HEK293 (cell line): Measurements from ENCODE around the gene SYNPO.
A peak's percentile ranks its signal among the peaks of the same experiment; 100 is the strongest.

Source experiments
- GFI1B ChIP-seq: fragments of 450-650 bp; formaldehyde crosslinking; IDR thresholded peaks from 2 replicates; pipeline ENCODE4 v1.5.1; 2016; ENCODE audit warnings: missing biosample characterization, missing genetic modification characterization
- GLI2 ChIP-seq: fragments of 450-650 bp; formaldehyde crosslinking; IDR thresholded peaks from 2 replicates; pipeline ENCODE4; 2017; ENCODE audit warnings: missing biosample characterization, missing genetic modification characterization, low read depth, borderline replicate concordance
- GLI4 ChIP-seq: fragments of 450-650 bp; formaldehyde crosslinking; IDR thresholded peaks from 2 replicates; pipeline ENCODE4 v1.5.1; 2016; ENCODE audit warnings: missing biosample characterization, missing genetic modification characterization
- KLF9 ChIP-seq: fragments of 450-650 bp; formaldehyde crosslinking; IDR thresholded peaks from 2 replicates; pipeline ENCODE4 v1.5.1; 2016; ENCODE audit warnings: missing biosample characterization, missing genetic modification characterization, low read depth
- MZF1 ChIP-seq: fragments of 450-650 bp; formaldehyde crosslinking; IDR thresholded peaks from 2 replicates; pipeline ENCODE4 v1.5.1; 2017; ENCODE audit warnings: missing biosample characterization, missing genetic modification characterization, borderline replicate concordance
- PBX3 ChIP-seq: sonication (generic); formaldehyde crosslinking; IDR thresholded peaks from 2 replicates; pipeline ENCODE4 v1.8.1; 2022; ENCODE audit warnings: mild to moderate bottlenecking, moderate library complexity, missing genetic modification reagents
- REPIN1 ChIP-seq: fragments of 450-650 bp; formaldehyde crosslinking; IDR thresholded peaks from 2 replicates; pipeline ENCODE4 v1.5.1; 2017; ENCODE audit warnings: missing biosample characterization, missing genetic modification characterization, low read depth
- ZBTB20 ChIP-seq: fragments of 450-650 bp; formaldehyde crosslinking; IDR thresholded peaks from 2 replicates; pipeline ENCODE4 v1.5.1; 2016; ENCODE audit warnings: missing biosample characterization, missing genetic modification characterization
- ZFP37 ChIP-seq: fragments of 450-650 bp; formaldehyde crosslinking; IDR thresholded peaks from 2 replicates; pipeline ENCODE4 v1.5.1; 2016; ENCODE audit warnings: missing biosample characterization, missing genetic modification characterization
- ZIC2 ChIP-seq: fragments of 450-650 bp; formaldehyde crosslinking; IDR thresholded peaks from 2 replicates; pipeline ENCODE4 v1.5.1; 2016; ENCODE audit warnings: missing biosample characterization, missing genetic modification characterization
- ZNF10 ChIP-seq: fragments of 450-650 bp; formaldehyde crosslinking; IDR thresholded peaks from 2 replicates; pipeline ENCODE4 v1.5.1; 2017; ENCODE audit warnings: missing biosample characterization, missing genetic modification characterization
- ZNF133 ChIP-seq: fragments of 450-650 bp; formaldehyde crosslinking; IDR thresholded peaks from 2 replicates; pipeline ENCODE4 v1.5.1; 2016; ENCODE audit warnings: missing biosample characterization, missing genetic modification characterization
- ZNF513 ChIP-seq: fragments of 450-650 bp; IDR thresholded peaks from 2 replicates; pipeline ENCODE4 v1.5.1; 2018; ENCODE audit warnings: missing biosample characterization, missing genetic modification characterization
- ZNF645 ChIP-seq: fragments of 450-650 bp; formaldehyde crosslinking; IDR thresholded peaks from 2 replicates; pipeline ENCODE4; 2016; ENCODE audit warnings: missing biosample characterization, missing genetic modification characterization
- ZNF776 ChIP-seq: fragments of 450-650 bp; formaldehyde crosslinking; IDR thresholded peaks from 2 replicates; pipeline ENCODE4 v1.5.0; 2017; ENCODE audit warnings: missing biosample characterization, missing genetic modification characterization, borderline replicate concordance
- ZNF830 ChIP-seq: fragments of 450-650 bp; IDR thresholded peaks from 2 replicates; pipeline ENCODE4 v1.5.0; 2018; ENCODE audit warnings: missing biosample characterization, missing genetic modification characterization, low read depth, mild to moderate bottlenecking, moderate library complexity
- ZSCAN23 ChIP-seq: fragments of 450-650 bp; formaldehyde crosslinking; IDR thresholded peaks from 2 replicates; pipeline ENCODE4 v1.5.1; 2016; ENCODE audit warnings: missing biosample characterization, missing genetic modification characterization
- TF ChIP-seq, protein P1 (sequence below): fragments of 450-650 bp; formaldehyde crosslinking; IDR thresholded peaks from 2 replicates; pipeline ENCODE4 v1.5.1; 2016; ENCODE audit warnings: missing biosample characterization, missing genetic modification characterization, borderline replicate concordance
- TF ChIP-seq, protein P2 (sequence below): fragments of 450-650 bp; formaldehyde crosslinking; IDR thresholded peaks from 2 replicates; pipeline ENCODE4 v1.5.1; 2016; ENCODE audit warnings: missing biosample characterization, missing genetic modification characterization
- TF ChIP-seq, protein P3 (sequence below): fragments of 450-650 bp; formaldehyde crosslinking; IDR thresholded peaks from 2 replicates; pipeline ENCODE4 v1.5.1; 2017; ENCODE audit warnings: missing biosample characterization, missing genetic modification characterization
- TF ChIP-seq, protein P4 (sequence below): fragments of 450-650 bp; formaldehyde crosslinking; IDR thresholded peaks from 2 replicates; pipeline ENCODE4 v1.5.1; 2017; ENCODE audit warnings: missing biosample characterization, mild to moderate bottlenecking, missing genetic modification characterization, moderate library complexity
- TF ChIP-seq, protein P5 (sequence below): fragments of 450-650 bp; formaldehyde crosslinking; IDR thresholded peaks from 2 replicates; pipeline ENCODE4 v1.5.1; 2016; ENCODE audit warnings: missing biosample characterization, missing genetic modification characterization
- TF ChIP-seq, protein P6 (sequence below): fragments of 450-650 bp; formaldehyde crosslinking; IDR thresholded peaks from 2 replicates; pipeline ENCODE4 v1.5.1; 2016; ENCODE audit warnings: missing biosample characterization, missing genetic modification characterization

The SYNPO gene

DNA sequence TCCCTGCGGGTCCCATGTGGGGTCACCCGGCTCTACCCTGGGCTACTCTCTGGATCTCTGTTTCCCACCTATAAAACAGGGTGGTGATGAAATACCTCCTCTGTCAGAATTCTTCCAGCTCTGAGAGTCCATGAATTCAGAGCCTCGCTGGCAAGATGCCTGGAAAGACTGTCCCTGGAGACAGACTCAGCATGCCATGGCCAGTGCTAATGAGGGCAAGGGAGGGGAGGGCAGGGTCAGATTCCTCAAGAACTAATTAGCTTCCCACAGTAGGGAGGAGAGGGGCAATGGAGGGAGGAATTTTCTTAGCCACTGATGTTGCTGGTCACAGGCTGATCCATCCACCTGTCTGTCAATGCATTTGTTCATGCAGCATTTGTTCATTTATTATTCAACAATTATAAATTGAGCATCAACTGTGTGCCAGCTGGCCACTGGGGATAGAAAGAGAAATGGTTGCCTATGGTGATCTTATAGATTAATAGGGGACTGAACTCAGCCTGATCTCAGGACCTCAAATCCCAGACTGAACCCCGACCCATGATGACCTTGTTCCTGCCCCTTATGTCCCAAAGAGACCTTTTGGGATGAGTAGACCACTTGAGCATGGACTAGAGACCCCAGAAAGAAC, 4.7 kb downstream of the SYNPO start (continued):
- 0 out of 2 replicates have a peak, but pooled peaks have one; percentile 27 for TF ChIP-seq ZSCAN23 (tag by site-specific recombination)
- TF ChIP-seq ZNF645 = no peak
- no peak for TF ChIP-seq PBX3 (CRISPR knock-in tag)
- TF ChIP-seq, protein P1, sequence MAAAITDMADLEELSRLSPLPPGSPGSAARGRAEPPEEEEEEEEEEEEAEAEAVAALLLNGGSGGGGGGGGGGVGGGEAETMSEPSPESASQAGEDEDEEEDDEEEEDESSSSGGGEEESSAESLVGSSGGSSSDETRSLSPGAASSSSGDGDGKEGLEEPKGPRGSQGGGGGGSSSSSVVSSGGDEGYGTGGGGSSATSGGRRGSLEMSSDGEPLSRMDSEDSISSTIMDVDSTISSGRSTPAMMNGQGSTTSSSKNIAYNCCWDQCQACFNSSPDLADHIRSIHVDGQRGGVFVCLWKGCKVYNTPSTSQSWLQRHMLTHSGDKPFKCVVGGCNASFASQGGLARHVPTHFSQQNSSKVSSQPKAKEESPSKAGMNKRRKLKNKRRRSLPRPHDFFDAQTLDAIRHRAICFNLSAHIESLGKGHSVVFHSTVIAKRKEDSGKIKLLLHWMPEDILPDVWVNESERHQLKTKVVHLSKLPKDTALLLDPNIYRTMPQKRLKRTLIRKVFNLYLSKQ (tag by site-specific recombination) = no peak
- TF ChIP-seq, protein P2, sequence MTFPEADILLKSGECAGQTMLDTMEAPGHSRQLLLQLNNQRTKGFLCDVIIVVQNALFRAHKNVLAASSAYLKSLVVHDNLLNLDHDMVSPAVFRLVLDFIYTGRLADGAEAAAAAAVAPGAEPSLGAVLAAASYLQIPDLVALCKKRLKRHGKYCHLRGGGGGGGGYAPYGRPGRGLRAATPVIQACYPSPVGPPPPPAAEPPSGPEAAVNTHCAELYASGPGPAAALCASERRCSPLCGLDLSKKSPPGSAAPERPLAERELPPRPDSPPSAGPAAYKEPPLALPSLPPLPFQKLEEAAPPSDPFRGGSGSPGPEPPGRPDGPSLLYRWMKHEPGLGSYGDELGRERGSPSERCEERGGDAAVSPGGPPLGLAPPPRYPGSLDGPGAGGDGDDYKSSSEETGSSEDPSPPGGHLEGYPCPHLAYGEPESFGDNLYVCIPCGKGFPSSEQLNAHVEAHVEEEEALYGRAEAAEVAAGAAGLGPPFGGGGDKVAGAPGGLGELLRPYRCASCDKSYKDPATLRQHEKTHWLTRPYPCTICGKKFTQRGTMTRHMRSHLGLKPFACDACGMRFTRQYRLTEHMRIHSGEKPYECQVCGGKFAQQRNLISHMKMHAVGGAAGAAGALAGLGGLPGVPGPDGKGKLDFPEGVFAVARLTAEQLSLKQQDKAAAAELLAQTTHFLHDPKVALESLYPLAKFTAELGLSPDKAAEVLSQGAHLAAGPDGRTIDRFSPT = peak; percentile 54; the same call in 1 of the 2 replicates
- TF ChIP-seq ZBTB20 (tag by site-specific recombination) = no peak
- TF ChIP-seq ZNF776 (tag by site-specific recombination) = no peak
- TF ChIP-seq REPIN1 (tag by site-specific recombination) = no peak
- TF ChIP-seq GLI2 (tag by site-specific recombination) = no peak
- no peak for TF ChIP-seq GFI1B
- no peak for TF ChIP-seq ZNF830 (tag by site-specific recombination)
- peak; percentile 81 for TF ChIP-seq ZIC2 (tag by site-specific recombination)
- TF ChIP-seq ZNF133 = no peak
- TF ChIP-seq, protein P3, sequence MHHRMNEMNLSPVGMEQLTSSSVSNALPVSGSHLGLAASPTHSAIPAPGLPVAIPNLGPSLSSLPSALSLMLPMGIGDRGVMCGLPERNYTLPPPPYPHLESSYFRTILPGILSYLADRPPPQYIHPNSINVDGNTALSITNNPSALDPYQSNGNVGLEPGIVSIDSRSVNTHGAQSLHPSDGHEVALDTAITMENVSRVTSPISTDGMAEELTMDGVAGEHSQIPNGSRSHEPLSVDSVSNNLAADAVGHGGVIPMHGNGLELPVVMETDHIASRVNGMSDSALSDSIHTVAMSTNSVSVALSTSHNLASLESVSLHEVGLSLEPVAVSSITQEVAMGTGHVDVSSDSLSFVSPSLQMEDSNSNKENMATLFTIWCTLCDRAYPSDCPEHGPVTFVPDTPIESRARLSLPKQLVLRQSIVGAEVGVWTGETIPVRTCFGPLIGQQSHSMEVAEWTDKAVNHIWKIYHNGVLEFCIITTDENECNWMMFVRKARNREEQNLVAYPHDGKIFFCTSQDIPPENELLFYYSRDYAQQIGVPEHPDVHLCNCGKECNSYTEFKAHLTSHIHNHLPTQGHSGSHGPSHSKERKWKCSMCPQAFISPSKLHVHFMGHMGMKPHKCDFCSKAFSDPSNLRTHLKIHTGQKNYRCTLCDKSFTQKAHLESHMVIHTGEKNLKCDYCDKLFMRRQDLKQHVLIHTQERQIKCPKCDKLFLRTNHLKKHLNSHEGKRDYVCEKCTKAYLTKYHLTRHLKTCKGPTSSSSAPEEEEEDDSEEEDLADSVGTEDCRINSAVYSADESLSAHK (tag by site-specific recombination) = no peak
- TF ChIP-seq, protein P4, sequence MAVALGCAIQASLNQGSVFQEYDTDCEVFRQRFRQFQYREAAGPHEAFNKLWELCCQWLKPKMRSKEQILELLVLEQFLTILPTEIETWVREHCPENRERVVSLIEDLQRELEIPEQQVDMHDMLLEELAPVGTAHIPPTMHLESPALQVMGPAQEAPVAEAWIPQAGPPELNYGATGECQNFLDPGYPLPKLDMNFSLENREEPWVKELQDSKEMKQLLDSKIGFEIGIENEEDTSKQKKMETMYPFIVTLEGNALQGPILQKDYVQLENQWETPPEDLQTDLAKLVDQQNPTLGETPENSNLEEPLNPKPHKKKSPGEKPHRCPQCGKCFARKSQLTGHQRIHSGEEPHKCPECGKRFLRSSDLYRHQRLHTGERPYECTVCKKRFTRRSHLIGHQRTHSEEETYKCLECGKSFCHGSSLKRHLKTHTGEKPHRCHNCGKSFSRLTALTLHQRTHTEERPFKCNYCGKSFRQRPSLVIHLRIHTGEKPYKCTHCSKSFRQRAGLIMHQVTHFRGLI (tag by site-specific recombination) = no peak
- no peak for TF ChIP-seq ZNF513 (tag by site-specific recombination)
- TF ChIP-seq ZFP37 (tag by site-specific recombination) = 0 out of 2 replicates have a peak, but pooled peaks have one; percentile 35
- no peak for TF ChIP-seq GLI4 (tag by site-specific recombination)
- no peak for TF ChIP-seq MZF1 (tag by site-specific recombination)
- TF ChIP-seq, protein P5, sequence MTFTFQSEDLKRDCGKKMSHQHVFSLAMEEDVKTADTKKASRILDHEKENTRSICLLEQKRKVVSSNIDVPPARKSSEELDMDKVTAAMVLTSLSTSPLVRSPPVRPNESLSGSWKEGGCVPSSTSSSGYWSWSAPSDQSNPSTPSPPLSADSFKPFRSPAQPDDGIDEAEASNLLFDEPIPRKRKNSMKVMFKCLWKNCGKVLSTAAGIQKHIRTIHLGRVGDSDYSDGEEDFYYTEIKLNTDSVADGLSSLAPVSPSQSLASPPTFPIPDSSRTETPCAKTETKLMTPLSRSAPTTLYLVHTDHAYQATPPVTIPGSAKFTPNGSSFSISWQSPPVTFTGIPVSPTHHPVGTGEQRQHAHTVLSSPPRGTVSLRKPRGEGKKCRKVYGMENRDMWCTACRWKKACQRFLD (tag by site-specific recombination) = no peak
- TF ChIP-seq, protein P6, sequence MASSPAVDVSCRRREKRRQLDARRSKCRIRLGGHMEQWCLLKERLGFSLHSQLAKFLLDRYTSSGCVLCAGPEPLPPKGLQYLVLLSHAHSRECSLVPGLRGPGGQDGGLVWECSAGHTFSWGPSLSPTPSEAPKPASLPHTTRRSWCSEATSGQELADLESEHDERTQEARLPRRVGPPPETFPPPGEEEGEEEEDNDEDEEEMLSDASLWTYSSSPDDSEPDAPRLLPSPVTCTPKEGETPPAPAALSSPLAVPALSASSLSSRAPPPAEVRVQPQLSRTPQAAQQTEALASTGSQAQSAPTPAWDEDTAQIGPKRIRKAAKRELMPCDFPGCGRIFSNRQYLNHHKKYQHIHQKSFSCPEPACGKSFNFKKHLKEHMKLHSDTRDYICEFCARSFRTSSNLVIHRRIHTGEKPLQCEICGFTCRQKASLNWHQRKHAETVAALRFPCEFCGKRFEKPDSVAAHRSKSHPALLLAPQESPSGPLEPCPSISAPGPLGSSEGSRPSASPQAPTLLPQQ (tag by site-specific recombination) = no peak
- TF ChIP-seq ZNF10 (tag by site-specific recombination) = no peak
- no peak for TF ChIP-seq KLF9
